Nephron progenitor cell (in vitro differentiated cells): ENCODE data around the gene KRT80.

Source experiments
- DNase-seq: peaks from one replicate; pipeline ENCODE4 v3.0.0; 2021
- H3K27ac Mint-ChIP-seq: 2 replicates; pipeline ENCODE4 v1.8.0; 2021; ENCODE audit warnings: mild to moderate bottlenecking, moderate library complexity, mixed read lengths
- H3K27me3 Mint-ChIP-seq: 2 replicates; pipeline ENCODE4 v1.8.0; 2021; ENCODE audit warnings: mild to moderate bottlenecking, low read depth, mixed read lengths; ENCODE audit not compliant: poor library complexity
- H3K36me3 Mint-ChIP-seq: 2 replicates; pipeline ENCODE4 v1.8.0; 2021; ENCODE audit warnings: low read depth, mixed read lengths
- H3K4me1 Mint-ChIP-seq: 2 replicates; pipeline ENCODE4 v1.8.0; 2021; ENCODE audit warnings: mixed read lengths
- H3K4me3 Mint-ChIP-seq: 2 replicates; pipeline ENCODE4 v1.8.0; 2021; ENCODE audit warnings: mild to moderate bottlenecking, moderate library complexity, mixed read lengths
- H3K9me3 Mint-ChIP-seq: 2 replicates; pipeline ENCODE4 v1.8.0; 2021; ENCODE audit warnings: mild to moderate bottlenecking, moderate library complexity, mixed read lengths
- TF ChIP-seq, protein P1 (sequence below): fragments of 200-600 bp; sonication (generic); IDR thresholded peaks from 2 replicates; pipeline ENCODE4 v1.5.0; 2021; ENCODE audit warnings: antibody characterized with exemption

Gene KRT80

DNA sequence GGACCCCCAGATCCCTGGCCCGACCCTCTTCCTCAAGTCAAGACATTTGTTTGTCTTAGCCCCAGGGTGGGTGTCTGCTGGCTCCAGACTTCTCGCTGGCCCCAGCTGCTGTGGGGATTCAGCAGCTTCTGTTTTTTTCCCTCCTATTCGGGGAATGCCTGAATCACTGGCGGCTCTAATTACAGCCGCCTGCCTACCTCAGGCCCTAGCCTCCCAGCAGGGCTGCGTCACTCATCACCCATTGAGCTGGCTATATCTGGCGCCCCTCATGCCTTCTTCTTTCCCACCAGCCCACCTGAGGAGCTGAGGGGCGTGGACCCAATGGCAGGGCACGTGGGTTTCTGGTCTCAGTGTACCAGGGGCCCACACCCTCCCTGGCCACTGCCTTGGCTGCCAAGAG, 10.1 kb downstream of the KRT80 start:
- Mint-ChIP-seq H3K4me3 (no peak overlapping the region), H3K36me3 (no peaks in the 10 kb centered on the region), H3K9me3 (no peaks in the 10 kb centered on the region), H3K4me1 (peaks cover 59% of the 10 kb centered on the region), H3K27ac (peak overlapping the region; percentile 88), H3K27me3 (peaks cover 16% of the 10 kb centered on the region)
- TF ChIP-seq, protein P1, sequence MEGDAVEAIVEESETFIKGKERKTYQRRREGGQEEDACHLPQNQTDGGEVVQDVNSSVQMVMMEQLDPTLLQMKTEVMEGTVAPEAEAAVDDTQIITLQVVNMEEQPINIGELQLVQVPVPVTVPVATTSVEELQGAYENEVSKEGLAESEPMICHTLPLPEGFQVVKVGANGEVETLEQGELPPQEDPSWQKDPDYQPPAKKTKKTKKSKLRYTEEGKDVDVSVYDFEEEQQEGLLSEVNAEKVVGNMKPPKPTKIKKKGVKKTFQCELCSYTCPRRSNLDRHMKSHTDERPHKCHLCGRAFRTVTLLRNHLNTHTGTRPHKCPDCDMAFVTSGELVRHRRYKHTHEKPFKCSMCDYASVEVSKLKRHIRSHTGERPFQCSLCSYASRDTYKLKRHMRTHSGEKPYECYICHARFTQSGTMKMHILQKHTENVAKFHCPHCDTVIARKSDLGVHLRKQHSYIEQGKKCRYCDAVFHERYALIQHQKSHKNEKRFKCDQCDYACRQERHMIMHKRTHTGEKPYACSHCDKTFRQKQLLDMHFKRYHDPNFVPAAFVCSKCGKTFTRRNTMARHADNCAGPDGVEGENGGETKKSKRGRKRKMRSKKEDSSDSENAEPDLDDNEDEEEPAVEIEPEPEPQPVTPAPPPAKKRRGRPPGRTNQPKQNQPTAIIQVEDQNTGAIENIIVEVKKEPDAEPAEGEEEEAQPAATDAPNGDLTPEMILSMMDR = no peak
- peak; percentile 50 for DNase-seq

DNA sequence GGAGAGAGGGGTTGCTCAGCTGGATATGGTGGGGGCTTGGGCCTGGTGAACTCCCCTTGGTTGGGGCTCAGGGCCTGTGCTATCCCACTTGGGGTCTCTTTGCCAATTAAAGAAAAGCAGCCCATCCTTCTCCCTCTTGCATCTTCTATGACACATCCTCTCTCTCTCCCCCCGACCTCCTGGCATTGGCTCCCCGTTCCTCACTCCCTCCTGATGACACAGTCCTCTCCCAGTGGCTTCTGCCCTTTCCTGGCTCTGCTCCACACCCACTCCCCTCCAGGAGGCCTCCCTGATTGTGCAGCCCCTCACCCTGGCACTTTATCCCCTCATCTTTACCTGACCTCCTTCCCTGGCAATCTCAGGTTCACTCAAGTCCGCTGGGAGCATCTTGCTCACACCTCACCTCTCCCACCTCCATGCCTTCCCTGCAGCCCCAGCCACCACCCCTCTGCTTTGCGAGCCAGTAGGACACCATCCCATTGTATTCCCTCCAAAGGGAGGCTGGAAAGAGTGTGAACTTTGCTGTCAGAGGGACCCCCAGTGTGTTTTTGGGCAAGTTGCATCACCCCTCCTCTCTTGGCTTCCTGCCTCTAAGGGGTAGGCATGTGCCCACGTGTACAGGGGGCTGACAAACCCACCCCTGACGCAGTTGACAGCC, 10.7 kb downstream of the KRT80 start:
- no peaks in the 10 kb centered on the region for H3K36me3 Mint-ChIP-seq

DNA sequence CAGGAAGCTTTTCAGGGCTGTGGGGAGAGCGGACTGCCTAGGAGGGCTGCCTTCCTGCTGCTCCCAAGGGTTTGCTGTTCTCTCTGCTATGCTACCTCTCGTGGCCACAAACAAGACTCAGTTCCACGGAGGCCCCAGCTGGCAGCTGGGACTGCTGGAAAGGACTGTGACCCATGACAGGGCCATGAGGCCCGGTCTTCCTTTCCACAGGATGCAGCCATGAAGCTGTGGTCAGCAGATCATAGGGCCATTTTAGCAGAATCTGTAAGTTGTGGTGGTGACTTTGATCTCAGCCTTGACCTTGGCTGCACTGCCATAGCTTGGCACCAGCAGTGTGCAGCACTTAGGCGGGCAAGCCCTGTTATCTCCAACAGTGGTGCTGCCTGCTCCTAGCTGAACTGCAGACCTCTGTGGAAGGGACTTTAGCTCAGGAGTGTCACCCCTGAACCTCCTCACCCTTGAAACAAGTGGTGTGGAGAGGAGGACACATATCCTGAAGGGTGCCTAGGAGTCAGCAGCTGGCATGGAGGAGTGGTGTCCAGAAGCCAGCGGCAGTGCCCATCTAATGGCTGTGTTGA, 12.3 kb downstream of the KRT80 start:
- Mint-ChIP-seq H3K4me1 (peaks cover 58% of the 10 kb centered on the region), H3K4me3 (no peak overlapping the region)

More for the DNA sequence above, 10.7 kb downstream of the KRT80 start:
- TF ChIP-seq, protein P1 = no peak
- Mint-ChIP-seq H3K9me3 (no peaks in the 10 kb centered on the region), H3K27me3 (peaks cover 16% of the 10 kb centered on the region), H3K27ac (peak overlapping the region; percentile 88), H3K4me3 (no peak overlapping the region), H3K4me1 (peaks cover 58% of the 10 kb centered on the region)
- no peak for DNase-seq

DNA sequence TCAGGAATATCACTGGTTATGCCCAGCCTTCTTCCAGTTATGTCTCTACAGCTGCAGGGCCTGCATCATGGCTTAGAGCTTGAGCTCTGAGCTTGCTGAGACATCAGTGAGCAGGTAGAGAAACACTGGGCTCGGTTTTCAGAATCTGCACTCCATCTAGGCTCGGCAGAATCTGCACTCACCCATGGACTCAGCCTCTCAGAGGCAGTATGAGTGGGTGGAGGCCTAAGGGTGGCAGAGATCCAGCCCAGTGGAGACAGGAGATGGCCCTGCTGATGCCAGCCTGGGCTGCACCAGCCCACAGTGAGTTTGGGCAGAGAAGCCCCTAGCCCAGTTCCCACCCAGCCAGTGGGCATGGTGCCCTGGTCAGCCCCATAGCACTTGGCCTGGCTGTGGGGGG, 12.8 kb downstream of the KRT80 start:
- Mint-ChIP-seq H3K9me3 (no peaks in the 10 kb centered on the region), H3K36me3 (no peaks in the 10 kb centered on the region), H3K4me1 (peaks cover 58% of the 10 kb centered on the region), H3K27ac (no peak overlapping the region), H3K27me3 (peaks cover 19% of the 10 kb centered on the region), H3K4me3 (no peak overlapping the region)
- no peak for DNase-seq
- TF ChIP-seq, protein P1 = no peak

More for the DNA sequence above, 12.3 kb downstream of the KRT80 start:
- H3K36me3 Mint-ChIP-seq = no peaks in the 10 kb centered on the region
- no peak for DNase-seq
- TF ChIP-seq, protein P1 = no peak
- no peak overlapping the region for H3K27ac Mint-ChIP-seq
- H3K27me3 Mint-ChIP-seq = peaks cover 19% of the 10 kb centered on the region
- H3K9me3 Mint-ChIP-seq = no peaks in the 10 kb centered on the region

DNA sequence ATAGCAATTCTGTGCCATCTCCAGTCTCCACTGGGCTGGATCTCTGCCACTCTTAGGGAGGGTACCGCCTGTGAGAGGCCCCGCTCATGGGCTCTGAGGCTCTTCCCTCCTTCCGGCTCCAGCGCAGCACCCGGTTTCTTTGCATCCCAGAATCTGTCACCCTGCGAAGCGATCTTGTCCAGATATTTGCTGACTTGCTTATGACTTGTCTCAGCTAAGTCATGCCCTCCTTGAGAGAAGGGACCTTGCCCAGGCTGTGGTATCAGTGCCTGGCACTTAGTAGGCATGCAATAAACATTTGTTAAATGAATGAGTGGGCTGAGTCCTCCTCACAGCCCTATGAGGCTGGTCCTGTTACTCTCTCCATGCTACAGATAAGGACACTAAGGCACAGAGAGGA, 13.4 kb downstream of the KRT80 start:
- TF ChIP-seq, protein P1 = no peak
- Mint-ChIP-seq H3K4me1 (peaks cover 54% of the 10 kb centered on the region), H3K4me3 (no peak overlapping the region), H3K27me3 (peaks cover 16% of the 10 kb centered on the region), H3K9me3 (no peaks in the 10 kb centered on the region), H3K36me3 (no peaks in the 10 kb centered on the region), H3K27ac (no peak overlapping the region)
- no peak for DNase-seq
